Caki2 (cell line): ENCODE data around the gene ZNF74. TPM values are rescaled to one million over a fixed set of nuclear protein-coding genes. Genes with fewer than 3 reads are reported as not detected.

Experiments
- DNase-seq: peaks from one replicate; pipeline ENCODE4 v3.0.0-alpha.2; 2015; ENCODE audit warnings: low read depth
- in situ Hi-C: cut with HindIII; loops from 2 replicates; pipeline ENCODE4 v1.10.0; 2016; ENCODE audit warnings: low sequenced_read_pairs, low pct_unique_long_range_greater_than_20kb, mixed read lengths
- total RNA-seq: library from RNA; depleted of rRNA; stranded (reverse); fragments of >200 nt; shearing (Covaris generic); gene quantifications from 2 replicates; pipeline ENCODE4 v1.2.3, GENCODE V29; 2014; ENCODE audit warnings: low replicate concordance

ZNF74 gene
- total RNA-seq, 1 experiment from 2014 or later: 16.8 TPM

GRCh38 chr22:20425566-20426258 is 31.8 kb downstream of the ZNF74 start:
- DNase-seq: no peak
- in situ Hi-C loops: no loop called here

GRCh38 chr22:20426259-20426615 is 32.3 kb downstream of the ZNF74 start:
- in situ Hi-C loops: no loop called here
- no peak for DNase-seq

- DNase-seq: no peak
- in situ Hi-C loops: no loop called here
Observed at GRCh38 chr22:20427104-20427944, 33.4 kb downstream of the ZNF74 start.

- DNase-seq: no peak
- in situ Hi-C loops: no loop called here
Observed at GRCh38 chr22:20427945-20428417, 34.0 kb downstream of the ZNF74 start.

GRCh38 chr22:20428496-20429253 is 34.7 kb downstream of the ZNF74 start:
- in situ Hi-C loops: no loop called here
- DNase-seq: no peak

GRCh38 chr22:20429254-20430100 is 35.5 kb downstream of the ZNF74 start:
- no peak for DNase-seq
- in situ Hi-C loops: no loop called here

- DNase-seq: no peak
- in situ Hi-C loops: no loop called here
Observed at GRCh38 chr22:20430101-20430719, 36.3 kb downstream of the ZNF74 start.

GRCh38 chr22:20430720-20431510 is 37.0 kb downstream of the ZNF74 start:
- no peak for DNase-seq
- in situ Hi-C loops: no loop called here

GRCh38 chr22:20431511-20432192 is 37.7 kb downstream of the ZNF74 start:
- in situ Hi-C loops: no loop called here
- DNase-seq: no peak

- in situ Hi-C loops: no loop called here
Observed at GRCh38 chr22:20432244-20432686, 38.3 kb downstream of the ZNF74 start.

GRCh38 chr22:20433191-20433590 is 39.2 kb downstream of the ZNF74 start:
- in situ Hi-C loops: no loop called here
- no peak for DNase-seq

More at GRCh38 chr22:20432244-20432686, 38.3 kb downstream of the ZNF74 start:
- DNase-seq: no peak

- in situ Hi-C loops: no loop called here
- DNase-seq: no peak
Observed at GRCh38 chr22:20433686-20434241, 39.8 kb downstream of the ZNF74 start.

- in situ Hi-C loops: no loop called here
- no peak for DNase-seq
Observed at GRCh38 chr22:20434264-20434751, 40.4 kb downstream of the ZNF74 start.

GRCh38 chr22:20434773-20435172 is 40.8 kb downstream of the ZNF74 start:
- in situ Hi-C loops: no loop called here
- no peak for DNase-seq

GRCh38 chr22:20435436-20436306 is 41.7 kb downstream of the ZNF74 start:
- DNase-seq: no peak
- in situ Hi-C loops: no loop called here
